ENCODE results near the gene ZNF593.

The ZNF593 gene

GRCh38 chr1:26130695-26131094, 39.0 kb upstream of the ZNF593 start:
- H3K4me3 ChIP-seq (ENCODE audit: low read depth, low read length) = no peak overlapping the region
- TF ChIP-seq POLR2A (IDR thresholded peaks at IDR 0.05; ENCODE audit: extremely low read depth, insufficient read length) = no peak
- TF ChIP-seq, protein P1, sequence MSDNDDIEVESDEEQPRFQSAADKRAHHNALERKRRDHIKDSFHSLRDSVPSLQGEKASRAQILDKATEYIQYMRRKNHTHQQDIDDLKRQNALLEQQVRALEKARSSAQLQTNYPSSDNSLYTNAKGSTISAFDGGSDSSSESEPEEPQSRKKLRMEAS (IDR thresholded peaks at IDR 0.05; ENCODE audit: low read depth, low read length) = no peak
- no peak for TF ChIP-seq MYC (IDR thresholded peaks at IDR 0.05; ENCODE audit: low read depth, low read length)
- TF ChIP-seq, protein P2, sequence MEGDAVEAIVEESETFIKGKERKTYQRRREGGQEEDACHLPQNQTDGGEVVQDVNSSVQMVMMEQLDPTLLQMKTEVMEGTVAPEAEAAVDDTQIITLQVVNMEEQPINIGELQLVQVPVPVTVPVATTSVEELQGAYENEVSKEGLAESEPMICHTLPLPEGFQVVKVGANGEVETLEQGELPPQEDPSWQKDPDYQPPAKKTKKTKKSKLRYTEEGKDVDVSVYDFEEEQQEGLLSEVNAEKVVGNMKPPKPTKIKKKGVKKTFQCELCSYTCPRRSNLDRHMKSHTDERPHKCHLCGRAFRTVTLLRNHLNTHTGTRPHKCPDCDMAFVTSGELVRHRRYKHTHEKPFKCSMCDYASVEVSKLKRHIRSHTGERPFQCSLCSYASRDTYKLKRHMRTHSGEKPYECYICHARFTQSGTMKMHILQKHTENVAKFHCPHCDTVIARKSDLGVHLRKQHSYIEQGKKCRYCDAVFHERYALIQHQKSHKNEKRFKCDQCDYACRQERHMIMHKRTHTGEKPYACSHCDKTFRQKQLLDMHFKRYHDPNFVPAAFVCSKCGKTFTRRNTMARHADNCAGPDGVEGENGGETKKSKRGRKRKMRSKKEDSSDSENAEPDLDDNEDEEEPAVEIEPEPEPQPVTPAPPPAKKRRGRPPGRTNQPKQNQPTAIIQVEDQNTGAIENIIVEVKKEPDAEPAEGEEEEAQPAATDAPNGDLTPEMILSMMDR (IDR thresholded peaks at IDR 0.05; ENCODE audit: low read depth, low read length) = no peak
- DNase-seq (ENCODE audit: low read depth) = no peak

DNA sequence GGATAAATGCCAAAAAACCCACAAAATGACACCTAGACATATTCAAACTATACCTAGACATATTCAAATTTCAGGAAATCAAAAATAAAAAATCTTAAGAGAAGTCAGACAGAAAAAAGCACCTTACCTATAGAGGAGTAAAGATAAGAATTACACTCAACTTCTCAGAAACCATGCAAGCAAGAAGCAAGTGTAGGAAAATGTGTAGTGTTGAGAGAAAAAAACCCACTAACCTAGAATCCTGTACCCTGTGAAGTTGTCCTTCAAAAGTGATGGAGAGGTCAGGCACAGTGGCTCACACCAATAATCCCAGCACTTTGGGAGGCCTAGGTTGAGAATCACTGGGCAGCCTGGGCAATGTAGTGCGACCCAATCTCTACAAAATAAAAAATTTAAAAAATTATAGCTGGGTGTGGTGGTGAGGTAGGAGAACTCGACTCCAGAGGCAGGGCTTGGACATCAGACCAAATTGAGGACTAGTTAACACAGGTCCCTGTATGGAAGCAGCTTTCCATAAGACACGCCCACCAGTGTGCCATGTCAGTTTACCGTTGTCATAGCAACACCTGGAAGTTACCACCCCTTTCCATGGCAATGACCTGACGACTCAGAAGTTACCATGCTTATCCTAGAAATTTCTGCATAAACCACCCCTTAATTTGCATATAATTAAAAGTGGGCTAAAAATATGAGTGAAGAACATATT, 37.4 kb upstream of the ZNF593 start:
- TF ChIP-seq, protein P1 (IDR thresholded peaks at IDR 0.05; ENCODE audit: low read depth, low read length) = no peak
- TF ChIP-seq POLR2A (IDR thresholded peaks at IDR 0.05; ENCODE audit: extremely low read depth, insufficient read length) (no peak), MYC (IDR thresholded peaks at IDR 0.05; ENCODE audit: low read depth, low read length) (no peak)
- TF ChIP-seq, protein P2 (IDR thresholded peaks at IDR 0.05; ENCODE audit: low read depth, low read length) = no peak
- DNase-seq (ENCODE audit: low read depth) = no peak

GRCh38 chr1:26132834-26133167, 36.9 kb upstream of the ZNF593 start:
- no peak for TF ChIP-seq POLR2A (IDR thresholded peaks at IDR 0.05; ENCODE audit: extremely low read depth, insufficient read length)
- TF ChIP-seq, protein P2 (IDR thresholded peaks at IDR 0.05; ENCODE audit: low read depth, low read length) = no peak
- TF ChIP-seq, protein P1 (IDR thresholded peaks at IDR 0.05; ENCODE audit: low read depth, low read length) = no peak
- TF ChIP-seq MYC (IDR thresholded peaks at IDR 0.05; ENCODE audit: low read depth, low read length) = no peak
- H3K4me3 ChIP-seq (ENCODE audit: low read depth, low read length) = no peak overlapping the region
- DNase-seq (ENCODE audit: low read depth) = no peak

More for the DNA sequence above, 37.4 kb upstream of the ZNF593 start:
- no peak overlapping the region for H3K4me3 ChIP-seq (ENCODE audit: low read depth, low read length)

DNA sequence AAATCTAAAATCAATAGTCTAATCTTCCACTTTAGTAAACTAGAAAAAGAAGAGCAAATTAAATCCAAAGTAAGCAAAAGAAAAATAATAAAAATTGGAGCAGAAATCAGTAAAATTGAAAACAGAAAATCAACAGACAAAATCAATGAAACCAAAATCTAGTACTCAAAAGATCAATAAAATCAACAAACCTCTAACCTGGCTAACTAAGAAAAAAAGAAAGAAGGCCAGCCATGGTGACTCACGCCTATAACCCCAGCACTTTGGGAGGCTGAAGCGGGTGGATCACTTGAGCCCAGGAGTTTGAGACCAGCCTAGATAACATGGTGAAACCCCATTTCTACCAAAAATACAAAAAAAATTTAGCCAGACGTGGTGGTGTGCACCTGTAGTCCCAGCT, 35.2 kb upstream of the ZNF593 start:
- H3K4me3 ChIP-seq (ENCODE audit: low read depth, low read length) = no peak overlapping the region
- TF ChIP-seq, protein P2 (IDR thresholded peaks at IDR 0.05; ENCODE audit: low read depth, low read length) = no peak
- TF ChIP-seq POLR2A (IDR thresholded peaks at IDR 0.05; ENCODE audit: extremely low read depth, insufficient read length) = no peak
- TF ChIP-seq, protein P1 (IDR thresholded peaks at IDR 0.05; ENCODE audit: low read depth, low read length) = no peak
- no peak for TF ChIP-seq MYC (IDR thresholded peaks at IDR 0.05; ENCODE audit: low read depth, low read length)
- no peak for DNase-seq (ENCODE audit: low read depth)

GRCh38 chr1:26138974-26139558, 30.6 kb upstream of the ZNF593 start:
- TF ChIP-seq, protein P2 (IDR thresholded peaks at IDR 0.05; ENCODE audit: low read depth, low read length) = no peak
- TF ChIP-seq POLR2A (IDR thresholded peaks at IDR 0.05; ENCODE audit: extremely low read depth, insufficient read length) (no peak), MYC (IDR thresholded peaks at IDR 0.05; ENCODE audit: low read depth, low read length) (no peak)
- TF ChIP-seq, protein P1 (IDR thresholded peaks at IDR 0.05; ENCODE audit: low read depth, low read length) = no peak
- peak; percentile 44 for DNase-seq (ENCODE audit: low read depth)
- H3K4me3 ChIP-seq (ENCODE audit: low read depth, low read length) = no peak overlapping the region

All from NB4 (cell line).